HG02798 (cell line): ENCODE data around the gene SGTA.
"Not testable (repeated sequence)": the region's sequence is repeated elsewhere in the genome, so short reads cannot be mapped to it uniquely, and the experiment has no call there.

Experiments
- ATAC-seq: cut with Tn5 transposase; IDR thresholded peaks from one replicate; pipeline ENCODE4 v1.9.1; 2021; ENCODE audit warnings: mild to moderate bottlenecking; ENCODE audit not compliant: unreplicated experiment, poor library complexity

The SGTA gene, protein sequence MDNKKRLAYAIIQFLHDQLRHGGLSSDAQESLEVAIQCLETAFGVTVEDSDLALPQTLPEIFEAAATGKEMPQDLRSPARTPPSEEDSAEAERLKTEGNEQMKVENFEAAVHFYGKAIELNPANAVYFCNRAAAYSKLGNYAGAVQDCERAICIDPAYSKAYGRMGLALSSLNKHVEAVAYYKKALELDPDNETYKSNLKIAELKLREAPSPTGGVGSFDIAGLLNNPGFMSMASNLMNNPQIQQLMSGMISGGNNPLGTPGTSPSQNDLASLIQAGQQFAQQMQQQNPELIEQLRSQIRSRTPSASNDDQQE

GRCh38 chr19:2782936-2783780 is at the start of gene SGTA:
SGTA (minus strand) TSS chr19:2783273; CDS start chr19:2769068, 14,205 bp downstream.
- ATAC-seq: peak; percentile 85

- ATAC-seq: no peak
Observed at GRCh38 chr19:2827840-2828489, 44.9 kb upstream of the SGTA start.

DNA sequence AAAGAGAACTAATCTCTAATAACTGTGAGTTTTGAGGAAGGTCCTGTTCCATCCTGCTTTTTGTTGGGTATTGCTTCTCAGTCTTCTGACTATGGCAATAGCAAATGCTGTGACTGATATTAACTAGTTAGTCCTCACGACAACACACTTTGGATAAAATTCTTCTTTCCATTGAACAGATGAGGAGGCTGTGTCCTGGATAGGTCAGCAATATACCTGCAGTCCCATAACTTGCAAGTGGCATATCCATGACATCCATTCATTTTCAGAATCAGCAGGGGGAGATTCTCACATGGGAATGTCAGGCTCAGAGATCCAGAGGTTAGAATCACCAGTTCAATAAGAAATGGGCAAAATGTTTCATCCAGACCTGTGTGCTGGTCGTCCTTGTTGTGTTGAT is 43.9 kb upstream of the SGTA start:
- ATAC-seq: no peak

- no peak for ATAC-seq
Observed at GRCh38 chr19:2824129-2824528, 41.1 kb upstream of the SGTA start.

DNA sequence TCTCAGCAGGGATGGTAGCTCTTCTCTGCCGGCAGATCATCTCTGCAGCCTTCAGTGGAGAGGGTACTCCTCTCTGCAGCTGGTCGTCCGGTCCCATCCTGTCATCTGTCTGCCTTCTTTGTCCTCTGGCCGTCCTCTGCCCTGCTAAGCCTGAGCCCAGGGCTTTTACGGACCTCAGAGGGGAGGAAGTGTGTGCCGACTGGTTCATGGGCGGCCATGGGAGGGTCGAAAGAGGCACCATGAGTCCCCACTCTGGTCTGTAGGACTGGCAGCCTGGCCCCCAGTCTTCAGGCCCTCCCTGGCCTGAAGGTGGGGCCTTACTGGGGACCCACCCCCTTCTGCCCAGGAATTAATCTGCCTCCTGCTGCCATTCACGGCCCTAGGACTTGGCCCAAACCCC is 40.6 kb upstream of the SGTA start:
- ATAC-seq: no peak

DNA sequence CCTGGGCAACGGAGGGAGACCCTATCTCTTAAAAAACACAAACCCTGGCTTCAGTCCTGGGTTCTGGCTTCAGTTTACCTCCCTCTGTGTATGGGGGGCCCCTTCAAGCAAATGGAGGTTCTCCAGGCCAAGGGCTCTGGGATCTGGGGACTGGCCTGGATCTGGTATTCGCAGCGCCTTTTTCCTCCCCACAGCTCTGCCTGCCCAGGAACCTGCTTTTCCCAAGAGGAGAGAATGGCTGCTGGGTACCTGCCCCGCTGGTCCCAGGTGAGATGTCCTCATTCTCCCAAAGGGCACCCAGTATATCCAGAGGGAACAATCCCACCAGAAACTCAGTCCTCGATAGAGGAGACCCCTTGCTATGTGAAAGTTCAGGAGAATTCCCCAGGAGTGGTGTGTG is 39.8 kb upstream of the SGTA start:
- ATAC-seq: no peak

DNA sequence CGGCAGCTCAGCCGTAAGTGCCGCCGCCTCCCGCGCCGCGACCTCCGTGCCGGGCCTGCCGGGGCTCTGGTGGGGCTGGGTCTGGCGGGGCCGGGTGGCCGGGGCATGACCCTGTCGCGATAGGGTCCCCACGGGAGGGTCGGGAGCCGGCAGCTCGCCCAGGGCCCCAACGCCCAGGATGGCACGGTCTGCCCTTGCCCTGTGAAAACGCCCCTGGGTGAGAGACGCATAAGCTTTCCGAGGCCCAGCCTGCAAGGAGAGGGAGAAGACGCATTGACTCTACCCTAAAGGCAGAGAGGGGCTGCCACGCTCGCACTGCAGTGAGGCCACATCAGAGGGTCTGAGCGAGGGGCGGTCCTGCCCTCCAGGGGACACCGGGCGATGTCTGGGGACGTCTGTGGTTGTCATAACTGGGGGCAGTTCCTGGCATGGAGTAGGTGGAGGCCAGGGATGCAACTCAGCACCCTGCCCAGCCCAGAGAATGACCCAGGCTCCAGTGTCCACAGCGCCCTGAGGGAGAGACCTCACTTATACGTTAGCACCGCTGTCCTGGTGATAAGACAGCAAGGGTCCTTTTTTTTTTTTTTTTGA is 37.1 kb upstream of the SGTA start:
- peak; percentile 18 for ATAC-seq

DNA sequence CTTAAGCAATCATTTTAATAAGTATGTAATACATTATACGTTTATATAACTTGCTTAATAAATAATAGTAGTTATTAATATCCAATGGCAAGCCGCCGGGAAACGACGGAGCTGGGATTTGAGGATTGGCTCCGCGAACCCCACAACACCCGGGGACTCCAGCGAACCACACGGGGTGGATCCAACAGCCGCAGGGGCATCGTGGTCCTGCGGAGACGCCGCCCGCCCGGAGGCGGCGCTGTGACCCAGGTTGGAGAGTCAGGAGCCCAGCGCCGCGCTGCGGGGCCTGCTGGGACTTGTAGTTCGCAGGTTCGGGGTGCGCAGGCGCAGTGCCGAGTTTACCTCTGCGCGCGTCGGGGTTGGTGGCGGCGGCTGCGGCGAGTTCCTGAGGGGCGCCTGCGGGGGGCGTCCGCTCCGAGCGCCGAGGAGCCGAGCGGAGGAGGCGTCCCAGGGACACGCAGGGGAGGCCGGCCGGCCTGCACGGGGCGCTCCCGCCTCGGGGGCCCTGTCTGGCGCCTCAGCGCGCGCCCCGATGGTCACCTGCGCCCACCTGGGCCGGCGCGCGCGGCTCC is 36.6 kb upstream of the SGTA start, which contains the start of gene ZNF554:
Gene ZNF554 (plus strand): TSS at position 329 of the 572 bp plus-strand sequence. CDS start 204 bp downstream, at position 533.
- peak; percentile 93 for ATAC-seq

- not testable (repeated sequence) for ATAC-seq
Observed at GRCh38 chr19:2817237-2817829, 34.3 kb upstream of the SGTA start.

GRCh38 chr19:2816641-2817040 is 33.6 kb upstream of the SGTA start:
- ATAC-seq: no peak

DNA sequence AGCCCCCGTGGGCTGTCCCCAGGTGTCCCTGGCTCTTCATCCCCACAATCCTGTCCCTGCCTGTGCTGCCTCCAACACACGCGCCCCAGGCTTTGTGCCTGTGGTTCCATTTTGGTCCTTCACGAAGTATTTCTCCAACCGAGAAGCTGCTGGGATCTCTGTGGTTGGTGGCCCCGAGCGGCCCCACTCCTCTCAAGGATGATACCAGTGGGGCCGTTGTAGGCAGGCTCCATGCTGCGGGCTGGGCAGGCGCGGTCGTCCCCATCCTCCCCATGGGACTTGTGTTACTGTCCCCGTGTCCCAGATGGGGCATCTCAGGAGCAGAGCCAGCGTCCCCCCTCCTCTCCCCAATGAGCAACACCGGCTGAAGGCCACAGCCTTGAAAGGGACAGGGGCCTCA is 32.9 kb upstream of the SGTA start:
- ATAC-seq: no peak

DNA sequence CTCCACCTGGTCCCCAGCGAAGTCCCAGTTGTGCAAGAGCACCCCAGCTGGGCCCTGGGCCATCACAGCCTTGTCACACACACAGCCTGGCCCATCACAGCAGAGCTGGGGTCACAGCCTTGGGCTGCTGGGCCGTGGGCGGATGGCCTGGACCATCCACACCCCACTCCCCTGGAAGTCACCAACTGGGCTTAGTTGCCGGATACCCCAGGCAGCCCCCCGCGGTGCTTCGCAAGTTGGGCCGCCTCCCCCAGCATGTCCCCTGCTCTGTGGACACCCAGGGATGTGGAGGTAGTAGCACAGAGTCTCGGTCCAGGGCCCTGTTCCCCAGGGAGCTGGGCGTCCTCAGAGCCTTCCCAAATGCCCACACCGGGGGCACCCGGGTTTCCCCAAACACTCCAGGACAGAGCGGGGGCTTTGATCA is 32.1 kb upstream of the SGTA start:
- ATAC-seq: no peak

DNA sequence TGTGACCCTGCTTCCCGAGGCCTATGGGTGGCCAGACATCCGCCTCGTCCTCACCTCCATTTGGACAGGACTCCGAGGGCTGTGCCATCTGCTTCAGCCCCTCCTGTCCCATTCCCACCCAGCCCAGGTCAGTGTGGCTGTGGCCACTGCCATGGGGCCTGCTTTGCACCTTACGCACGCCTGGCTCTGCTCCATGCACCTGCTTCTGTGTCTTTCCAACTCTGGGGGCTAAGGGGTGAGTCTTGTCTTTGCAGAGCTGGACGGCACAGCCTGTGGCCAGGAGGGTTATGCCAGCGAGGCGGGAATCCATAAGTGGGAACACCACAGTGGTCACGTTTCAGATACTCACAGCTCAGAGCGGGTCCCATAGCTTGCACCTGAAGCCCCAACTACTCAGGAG is 31.4 kb upstream of the SGTA start:
- ATAC-seq: no peak

DNA sequence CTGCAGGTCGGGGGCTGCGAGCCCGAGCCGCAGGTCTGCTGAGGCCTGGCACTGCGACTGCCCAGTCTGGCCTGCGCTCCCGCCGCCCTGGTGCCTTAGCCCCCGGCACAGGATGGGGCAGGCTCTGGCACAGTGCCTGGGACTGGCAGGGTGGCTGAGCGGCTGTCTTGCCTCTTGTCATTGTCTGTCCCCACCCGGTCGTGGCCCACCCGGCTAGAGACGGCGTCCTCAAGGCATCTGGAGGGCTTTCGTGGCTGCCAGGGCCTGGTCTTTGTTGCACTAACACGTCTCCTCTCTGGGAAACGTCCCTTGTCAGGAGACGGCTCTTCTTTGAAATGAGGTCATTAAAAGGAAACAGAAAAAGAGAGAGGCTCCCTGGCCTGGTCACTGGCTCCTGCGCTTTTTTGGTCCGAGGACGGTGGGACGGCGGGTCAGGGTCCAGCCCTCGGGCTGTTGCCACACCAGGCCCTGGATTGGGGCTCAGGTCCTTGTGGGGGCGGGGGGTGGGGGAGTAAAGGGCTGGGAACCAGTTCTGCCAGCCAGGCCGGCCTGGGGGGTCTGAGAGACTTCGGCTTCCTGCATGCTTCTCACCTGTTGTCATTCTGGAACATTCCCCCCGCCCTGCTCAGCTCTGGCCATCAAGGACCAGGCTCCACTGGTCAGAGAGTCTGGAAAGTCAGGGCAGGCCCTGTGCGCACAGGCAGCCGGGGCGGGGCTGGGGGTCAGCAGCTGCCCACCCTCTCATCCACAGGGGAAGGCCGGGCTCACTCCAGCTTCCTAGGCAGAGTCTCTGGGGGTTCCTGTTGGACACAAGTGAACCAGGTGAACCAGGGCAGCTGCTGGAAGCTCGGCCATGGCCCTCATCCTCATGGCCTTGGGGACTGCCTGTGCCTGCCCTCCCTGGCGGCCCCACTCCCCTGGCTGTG is 30.4 kb upstream of the SGTA start:
- ATAC-seq: no peak

- no peak for ATAC-seq
Observed at GRCh38 chr19:2812414-2813234, 29.6 kb upstream of the SGTA start.

DNA sequence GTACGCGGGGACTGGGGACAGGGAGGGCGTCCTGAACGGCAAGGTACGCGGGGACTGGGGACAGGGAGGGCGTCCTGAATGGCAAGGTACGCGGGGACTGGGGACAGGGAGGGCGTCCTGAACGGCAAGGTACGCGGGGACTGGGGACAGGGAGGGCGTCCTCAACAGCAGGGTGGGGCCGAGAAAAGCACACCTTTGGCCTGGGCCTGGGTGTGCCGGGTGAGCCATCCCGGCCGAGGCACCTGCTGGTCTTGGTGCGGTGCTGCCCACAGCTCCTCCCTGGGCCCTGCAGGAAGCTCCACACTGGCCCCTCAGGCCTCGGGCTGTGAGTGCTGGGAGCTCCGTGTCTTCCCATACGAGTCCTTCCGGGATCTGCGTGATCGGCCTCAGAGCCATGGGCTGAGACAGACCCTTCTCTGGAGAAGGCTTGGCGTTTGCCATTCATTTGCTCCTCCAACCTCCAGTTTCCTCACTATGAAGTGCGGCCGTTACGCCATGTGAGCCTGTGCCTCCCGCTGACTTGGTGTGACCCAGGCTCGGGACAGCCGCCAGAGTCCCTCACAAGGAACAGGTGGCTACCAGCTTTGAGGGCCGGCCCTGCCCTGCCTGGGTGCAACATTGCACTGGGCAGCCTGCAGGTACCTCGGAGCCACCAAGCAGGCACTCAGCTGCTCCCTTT is 28.8 kb upstream of the SGTA start:
- no peak for ATAC-seq

GRCh38 chr19:2811221-2811722 is 28.2 kb upstream of the SGTA start:
- no peak for ATAC-seq
